ENCODE results near the gene BNC2.
A peak's percentile ranks its signal among the peaks of the same experiment; 100 is the strongest.

Gene BNC2

DNA sequence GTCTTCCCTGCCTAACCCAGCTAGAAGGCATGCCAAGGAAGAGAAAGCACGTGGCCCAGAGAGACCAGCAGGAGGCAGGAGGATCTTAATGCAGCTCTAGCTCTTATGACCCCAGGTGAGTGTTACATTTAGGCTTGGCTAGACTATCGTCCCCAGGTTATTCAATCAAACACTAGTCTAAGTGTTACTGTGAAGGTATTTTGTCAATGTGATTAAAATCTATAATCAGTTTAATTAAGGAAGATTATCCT is 483.7 kb downstream of the BNC2 start:
- Histone ChIP-seq H3K27me3 (ENCODE audit: insufficient read depth, poor library complexity, severe bottlenecking) (no peaks in the 10 kb centered on the region), H3K9me3 (ENCODE audit: severe bottlenecking) (no peaks in the 10 kb centered on the region), H3K4me3 (ENCODE audit: severe bottlenecking) (no peak overlapping the region), H3K36me3 (ENCODE audit: low read depth) (no peaks in the 10 kb centered on the region), H3K27ac (ENCODE audit: poor library complexity, severe bottlenecking) (no peak overlapping the region), H3K4me1 (ENCODE audit: insufficient read depth, poor library complexity, severe bottlenecking) (peaks cover 15% of the 10 kb centered on the region)
- TF ChIP-seq, protein P1, sequence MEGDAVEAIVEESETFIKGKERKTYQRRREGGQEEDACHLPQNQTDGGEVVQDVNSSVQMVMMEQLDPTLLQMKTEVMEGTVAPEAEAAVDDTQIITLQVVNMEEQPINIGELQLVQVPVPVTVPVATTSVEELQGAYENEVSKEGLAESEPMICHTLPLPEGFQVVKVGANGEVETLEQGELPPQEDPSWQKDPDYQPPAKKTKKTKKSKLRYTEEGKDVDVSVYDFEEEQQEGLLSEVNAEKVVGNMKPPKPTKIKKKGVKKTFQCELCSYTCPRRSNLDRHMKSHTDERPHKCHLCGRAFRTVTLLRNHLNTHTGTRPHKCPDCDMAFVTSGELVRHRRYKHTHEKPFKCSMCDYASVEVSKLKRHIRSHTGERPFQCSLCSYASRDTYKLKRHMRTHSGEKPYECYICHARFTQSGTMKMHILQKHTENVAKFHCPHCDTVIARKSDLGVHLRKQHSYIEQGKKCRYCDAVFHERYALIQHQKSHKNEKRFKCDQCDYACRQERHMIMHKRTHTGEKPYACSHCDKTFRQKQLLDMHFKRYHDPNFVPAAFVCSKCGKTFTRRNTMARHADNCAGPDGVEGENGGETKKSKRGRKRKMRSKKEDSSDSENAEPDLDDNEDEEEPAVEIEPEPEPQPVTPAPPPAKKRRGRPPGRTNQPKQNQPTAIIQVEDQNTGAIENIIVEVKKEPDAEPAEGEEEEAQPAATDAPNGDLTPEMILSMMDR (IDR thresholded peaks at IDR 0.05; ENCODE audit: poor library complexity, severe bottlenecking): no peak
- DNase-seq (ENCODE audit: low spot score) (no peak), ATAC-seq (ENCODE audit: low read depth) (no peak)

DNA sequence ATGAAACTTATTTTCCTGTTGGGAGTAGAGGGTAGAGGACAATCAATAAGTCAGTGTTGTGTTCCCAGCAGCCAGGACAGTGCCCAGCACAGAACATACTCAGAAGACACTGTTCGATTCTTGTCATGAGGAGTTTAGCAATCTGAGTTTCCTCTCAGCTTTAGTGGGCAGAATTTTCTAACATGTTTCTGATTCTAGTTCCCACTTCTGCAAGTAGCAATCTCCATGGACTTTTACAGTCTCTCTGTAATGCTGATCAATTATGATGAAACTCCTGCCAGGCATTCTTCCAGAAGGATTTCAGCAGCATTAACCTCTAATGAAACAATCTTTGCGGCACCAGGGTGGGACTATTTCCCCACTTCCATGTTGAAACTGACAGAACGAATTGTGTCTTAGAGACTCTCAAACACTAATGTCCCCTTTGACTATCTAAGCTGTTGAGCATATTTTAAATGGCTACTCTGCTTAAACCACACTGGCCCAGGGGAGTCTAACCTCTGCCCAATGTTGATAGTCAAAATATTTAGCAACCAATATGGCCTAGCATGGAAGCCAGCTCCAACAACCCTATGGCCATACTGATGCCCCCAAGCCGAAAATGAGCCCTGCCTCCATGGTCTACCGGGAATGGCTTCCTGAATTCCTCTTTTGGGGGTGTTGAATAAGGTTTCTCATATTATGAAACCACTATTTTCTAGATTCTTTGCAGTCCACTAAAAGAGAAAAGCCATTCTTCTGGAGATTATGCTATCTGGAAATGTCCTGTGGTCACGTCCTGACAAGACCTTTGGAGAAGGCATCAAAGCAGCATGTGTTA is 484.3 kb downstream of the BNC2 start:
- Histone ChIP-seq H3K27ac (ENCODE audit: poor library complexity, severe bottlenecking) (peak overlapping the region; percentile 53), H3K36me3 (ENCODE audit: low read depth) (no peaks in the 10 kb centered on the region), H3K27me3 (ENCODE audit: insufficient read depth, poor library complexity, severe bottlenecking) (no peaks in the 10 kb centered on the region), H3K9me3 (ENCODE audit: severe bottlenecking) (no peaks in the 10 kb centered on the region), H3K4me3 (ENCODE audit: severe bottlenecking) (no peak overlapping the region), H3K4me1 (ENCODE audit: insufficient read depth, poor library complexity, severe bottlenecking) (peaks cover 15% of the 10 kb centered on the region)
- ATAC-seq (ENCODE audit: low read depth): peak; percentile 55
- TF ChIP-seq, protein P1 (IDR thresholded peaks at IDR 0.05; ENCODE audit: poor library complexity, severe bottlenecking): no peak
- no peak for DNase-seq (ENCODE audit: low spot score)

DNA sequence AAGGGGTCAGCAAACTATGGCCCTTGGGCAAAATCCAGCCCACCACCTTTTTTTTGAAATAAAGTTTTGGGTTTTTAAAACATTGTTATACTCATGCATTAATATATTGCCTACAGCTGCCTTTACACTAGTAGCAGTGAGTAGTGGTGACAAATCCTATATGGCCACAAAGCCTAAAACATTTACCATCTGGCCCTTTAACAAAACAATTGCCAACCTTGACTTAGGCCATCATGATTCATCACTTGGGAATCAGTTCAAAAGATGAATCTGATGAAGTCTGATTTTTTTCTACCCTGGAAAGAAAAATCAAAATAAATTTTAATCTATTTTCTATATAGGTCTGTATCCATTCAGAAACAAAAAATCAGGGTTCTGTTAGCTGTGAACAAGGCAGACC is 484.9 kb downstream of the BNC2 start:
- TF ChIP-seq, protein P1 (IDR thresholded peaks at IDR 0.05; ENCODE audit: poor library complexity, severe bottlenecking): no peak
- Histone ChIP-seq H3K9me3 (ENCODE audit: severe bottlenecking) (no peaks in the 10 kb centered on the region), H3K4me1 (ENCODE audit: insufficient read depth, poor library complexity, severe bottlenecking) (peaks cover 15% of the 10 kb centered on the region), H3K36me3 (ENCODE audit: low read depth) (no peaks in the 10 kb centered on the region), H3K4me3 (ENCODE audit: severe bottlenecking) (no peak overlapping the region), H3K27ac (ENCODE audit: poor library complexity, severe bottlenecking) (peak overlapping the region; percentile 53), H3K27me3 (ENCODE audit: insufficient read depth, poor library complexity, severe bottlenecking) (no peaks in the 10 kb centered on the region)
- no peak for DNase-seq (ENCODE audit: low spot score)
- peak; percentile 91 for ATAC-seq (ENCODE audit: low read depth)

DNA sequence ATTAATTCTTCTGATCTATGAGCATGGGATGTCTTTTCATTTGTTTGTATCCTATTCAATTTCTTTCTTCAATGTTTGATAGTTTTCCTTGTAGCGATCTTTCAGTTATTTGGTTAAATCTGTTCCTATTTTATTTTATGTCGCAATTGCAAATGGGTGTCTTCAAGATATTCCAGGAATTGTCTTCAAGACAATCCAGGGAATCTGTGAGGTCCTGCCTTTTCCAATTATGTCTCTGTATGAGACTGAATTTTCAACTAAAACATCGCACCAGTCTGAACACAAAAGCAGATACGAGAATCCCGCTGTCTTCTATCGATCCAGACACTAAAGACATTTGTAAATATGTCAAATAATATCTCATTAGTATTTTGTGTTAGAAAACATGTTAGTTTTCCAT is 485.5 kb downstream of the BNC2 start:
- TF ChIP-seq, protein P1 (IDR thresholded peaks at IDR 0.05; ENCODE audit: poor library complexity, severe bottlenecking): no peak
- H3K9me3 ChIP-seq (ENCODE audit: severe bottlenecking): no peaks in the 10 kb centered on the region

DNA sequence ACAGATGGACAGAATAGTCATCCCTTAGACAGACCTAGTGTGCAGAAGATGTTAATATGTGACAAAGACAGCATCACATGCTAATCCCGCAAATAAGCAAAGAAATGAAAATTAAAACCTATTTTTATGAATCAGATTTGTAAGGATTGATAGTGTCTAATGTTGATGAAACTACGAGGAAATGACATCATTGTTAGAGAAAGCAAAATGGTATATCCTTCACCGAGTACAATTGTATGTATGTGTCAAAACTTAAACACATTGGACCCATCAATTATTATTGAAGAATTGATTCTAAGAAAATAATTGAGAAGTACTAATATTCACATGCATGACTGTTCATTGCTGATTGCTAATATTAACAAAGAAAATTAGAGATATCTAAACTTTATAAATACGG is 493.2 kb downstream of the BNC2 start:
- Histone ChIP-seq H3K4me1 (ENCODE audit: insufficient read depth, poor library complexity, severe bottlenecking) (no peaks in the 10 kb centered on the region), H3K27ac (ENCODE audit: poor library complexity, severe bottlenecking) (no peak overlapping the region), H3K36me3 (ENCODE audit: low read depth) (no peaks in the 10 kb centered on the region), H3K4me3 (ENCODE audit: severe bottlenecking) (no peak overlapping the region), H3K9me3 (ENCODE audit: severe bottlenecking) (no peaks in the 10 kb centered on the region), H3K27me3 (ENCODE audit: insufficient read depth, poor library complexity, severe bottlenecking) (no peaks in the 10 kb centered on the region)
- no peak for DNase-seq (ENCODE audit: low spot score)
- TF ChIP-seq, protein P1 (IDR thresholded peaks at IDR 0.05; ENCODE audit: poor library complexity, severe bottlenecking): no peak
- no peak for ATAC-seq (ENCODE audit: low read depth)

More for the DNA sequence above, 485.5 kb downstream of the BNC2 start:
- DNase-seq (ENCODE audit: low spot score) (no peak), ATAC-seq (ENCODE audit: low read depth) (no peak)
- Histone ChIP-seq H3K4me1 (ENCODE audit: insufficient read depth, poor library complexity, severe bottlenecking) (peaks cover 15% of the 10 kb centered on the region), H3K27me3 (ENCODE audit: insufficient read depth, poor library complexity, severe bottlenecking) (no peaks in the 10 kb centered on the region), H3K27ac (ENCODE audit: poor library complexity, severe bottlenecking) (peak overlapping the region; percentile 53), H3K36me3 (ENCODE audit: low read depth) (no peaks in the 10 kb centered on the region), H3K4me3 (ENCODE audit: severe bottlenecking) (no peak overlapping the region)

Data from RWPE2 (cell line).